MM.1S (cell line): ENCODE results near the gene MMP24OS.

Experiments used
- DNase-seq: peaks from one replicate; pipeline ENCODE4 v3.0.0-alpha.2; 2015
- H2AFZ ChIP-seq: fragments of 300-600 bp; sonication (generic); 2 replicates; pipeline ENCODE4 v1.6.0; 2016; ENCODE audit warnings: antibody characterized with exemption, low read length
- H3F3A ChIP-seq: fragments of 300-600 bp; sonication (generic); 2 replicates; pipeline ENCODE4 v1.6.1; 2016; ENCODE audit warnings: mild to moderate bottlenecking, antibody characterized with exemption, low read length, moderate library complexity, mixed read lengths; ENCODE audit not compliant: insufficient read depth
- H3K27ac ChIP-seq: fragments of 300-600 bp; sonication (generic); 2 replicates; pipeline ENCODE4 v1.5.1; 2016; ENCODE audit warnings: mild to moderate bottlenecking, low read length
- H3K27me3 ChIP-seq: fragments of 300-600 bp; sonication (generic); replicated peaks from 2 replicates; pipeline ENCODE4 v1.6.0; 2016; ENCODE audit warnings: low read length; ENCODE audit not compliant: insufficient read depth
- H3K36me3 ChIP-seq: fragments of 300-600 bp; sonication (generic); replicated peaks from 2 replicates; pipeline ENCODE4 v1.6.1; 2016; ENCODE audit warnings: mild to moderate bottlenecking, low read length, mixed read lengths; ENCODE audit not compliant: insufficient read depth
- H3K4me1 ChIP-seq: fragments of 300-600 bp; sonication (generic); 2 replicates; pipeline ENCODE4 v1.6.1; 2016; ENCODE audit warnings: low read length, mixed read lengths
- H3K4me2 ChIP-seq: fragments of 300-600 bp; sonication (generic); 2 replicates; pipeline ENCODE4 v1.6.0; 2016; ENCODE audit warnings: low read depth, low read length
- H3K4me3 ChIP-seq: fragments of 300-600 bp; sonication (generic); 2 replicates; pipeline ENCODE4 v1.5.1; 2016; ENCODE audit warnings: low read length, mixed read lengths
- H3K79me2 ChIP-seq: fragments of 300-600 bp; sonication (generic); 2 replicates; pipeline ENCODE4 v1.6.1; 2016; ENCODE audit warnings: mixed run types, low read length, mixed read lengths
- H3K9ac ChIP-seq: fragments of 300-600 bp; sonication (generic); 2 replicates; pipeline ENCODE4 v1.6.1; 2016; ENCODE audit warnings: low read length, mixed read lengths
- H3K9me2 ChIP-seq: fragments of 300-600 bp; sonication (generic); replicated peaks from 2 replicates; pipeline ENCODE4 v1.6.1; 2016; ENCODE audit warnings: mild to moderate bottlenecking, low read length, mixed read lengths; ENCODE audit not compliant: insufficient read depth
- H3K9me3 ChIP-seq: fragments of 300-600 bp; sonication (generic); replicated peaks from 2 replicates; pipeline ENCODE4 v1.6.1; 2016; ENCODE audit warnings: mild to moderate bottlenecking, low read length, mixed read lengths; ENCODE audit not compliant: insufficient read depth
- H4K20me1 ChIP-seq: fragments of 300-600 bp; sonication (generic); 2 replicates; pipeline ENCODE4 v1.6.1; 2016; ENCODE audit warnings: mild to moderate bottlenecking, low read length, moderate library complexity, mixed read lengths; ENCODE audit not compliant: insufficient read depth
- EZH2 ChIP-seq: fragments of 300-600 bp; sonication (generic); optimal IDR thresholded peaks from 2 replicates; pipeline ENCODE3; 2017; ENCODE audit warnings: low read depth, mild to moderate bottlenecking, antibody characterized with exemption, low read length, mixed read lengths
- EZH2phosphoT487 ChIP-seq: fragments of 300-600 bp; sonication (generic); IDR thresholded peaks from 2 replicates; pipeline ENCODE4 v1.6.1; 2018; ENCODE audit warnings: antibody characterized with exemption, low read length
- TF ChIP-seq, protein P1 (sequence below): fragments of 300-600 bp; sonication (generic); IDR thresholded peaks from 2 replicates; pipeline ENCODE4 v1.5.1; 2016; ENCODE audit warnings: antibody characterized with exemption, low read length, mixed read lengths

The MMP24OS gene

GRCh38 chr20:35293303-35294292 is 15.7 kb upstream of the MMP24OS start:
- no peaks in the 10 kb centered on the region for H3K9me2 ChIP-seq
- TF ChIP-seq, protein P1, sequence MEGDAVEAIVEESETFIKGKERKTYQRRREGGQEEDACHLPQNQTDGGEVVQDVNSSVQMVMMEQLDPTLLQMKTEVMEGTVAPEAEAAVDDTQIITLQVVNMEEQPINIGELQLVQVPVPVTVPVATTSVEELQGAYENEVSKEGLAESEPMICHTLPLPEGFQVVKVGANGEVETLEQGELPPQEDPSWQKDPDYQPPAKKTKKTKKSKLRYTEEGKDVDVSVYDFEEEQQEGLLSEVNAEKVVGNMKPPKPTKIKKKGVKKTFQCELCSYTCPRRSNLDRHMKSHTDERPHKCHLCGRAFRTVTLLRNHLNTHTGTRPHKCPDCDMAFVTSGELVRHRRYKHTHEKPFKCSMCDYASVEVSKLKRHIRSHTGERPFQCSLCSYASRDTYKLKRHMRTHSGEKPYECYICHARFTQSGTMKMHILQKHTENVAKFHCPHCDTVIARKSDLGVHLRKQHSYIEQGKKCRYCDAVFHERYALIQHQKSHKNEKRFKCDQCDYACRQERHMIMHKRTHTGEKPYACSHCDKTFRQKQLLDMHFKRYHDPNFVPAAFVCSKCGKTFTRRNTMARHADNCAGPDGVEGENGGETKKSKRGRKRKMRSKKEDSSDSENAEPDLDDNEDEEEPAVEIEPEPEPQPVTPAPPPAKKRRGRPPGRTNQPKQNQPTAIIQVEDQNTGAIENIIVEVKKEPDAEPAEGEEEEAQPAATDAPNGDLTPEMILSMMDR = no peak
- TF ChIP-seq EZH2 (no peak), EZH2phosphoT487 (no peak)
- no peak overlapping the region for H3K27ac ChIP-seq
- no peaks in the 10 kb centered on the region for H3K4me1 ChIP-seq
- H3K27me3 ChIP-seq = peaks cover 55% of the 10 kb centered on the region
- no peak overlapping the region for H3K9ac ChIP-seq
- no peaks in the 10 kb centered on the region for H3F3A ChIP-seq
- no peak overlapping the region for H3K4me2 ChIP-seq
- no peaks in the 10 kb centered on the region for H4K20me1 ChIP-seq
- H3K4me3 ChIP-seq = no peak overlapping the region
- H3K9me3 ChIP-seq = no peaks in the 10 kb centered on the region
- no peaks in the 10 kb centered on the region for H3K79me2 ChIP-seq
- H3K36me3 ChIP-seq = no peaks in the 10 kb centered on the region
- no peak overlapping the region for H2AFZ ChIP-seq
- DNase-seq = no peak

GRCh38 chr20:35292504-35293285 is 14.8 kb upstream of the MMP24OS start:
- H3K27me3 ChIP-seq = peaks cover 62% of the 10 kb centered on the region
- no peak overlapping the region for H2AFZ ChIP-seq
- H3K79me2 ChIP-seq = no peaks in the 10 kb centered on the region
- H3K4me2 ChIP-seq = no peak overlapping the region
- DNase-seq = no peak
- H3K4me3 ChIP-seq = no peak overlapping the region
- no peaks in the 10 kb centered on the region for H3K9me2 ChIP-seq
- no peak overlapping the region for H3K9ac ChIP-seq
- H3F3A ChIP-seq = no peaks in the 10 kb centered on the region
- no peaks in the 10 kb centered on the region for H3K9me3 ChIP-seq
- no peaks in the 10 kb centered on the region for H3K4me1 ChIP-seq
- H4K20me1 ChIP-seq = no peaks in the 10 kb centered on the region
- no peaks in the 10 kb centered on the region for H3K36me3 ChIP-seq
- H3K27ac ChIP-seq = no peak overlapping the region
- TF ChIP-seq, protein P1 = no peak
- TF ChIP-seq EZH2 (no peak), EZH2phosphoT487 (no peak)

- no peak for TF ChIP-seq EZH2
- no peak for TF ChIP-seq EZH2phosphoT487
Observed at GRCh38 chr20:35291654-35292503, 14.0 kb upstream of the MMP24OS start, which contains the start of gene FAM83C. FAM83C (minus strand) TSS chr20:35292425; CDS start chr20:35292304, 121 bp downstream.

More at GRCh38 chr20:35291654-35292503, 14.0 kb upstream of the MMP24OS start, which contains the start of gene FAM83C:
- Histone ChIP-seq H3K9ac (no peak within 1 kb of the TSS), H3K9me3 (no peaks in the 10 kb centered on the region), H3K4me3 (no peak within 1 kb of the TSS), H3K79me2 (no peaks in the 10 kb centered on the region), H3F3A (no peaks in the 10 kb centered on the region), H2AFZ (no peak within 1 kb of the TSS), H3K27ac (no peak within 1 kb of the TSS), H3K9me2 (no peaks in the 10 kb centered on the region), H3K36me3 (no peaks in the 10 kb centered on the region), H3K4me1 (no peaks in the 10 kb centered on the region), H3K27me3 (peaks cover 63% of the 10 kb centered on the region), H4K20me1 (no peaks in the 10 kb centered on the region), H3K4me2 (no peak within 1 kb of the TSS)
- DNase-seq = no peak
